Activated CD4-positive, CD25-positive, alpha-beta regulatory T cell (primary cell): ENCODE data around the gene TPM3.
"Not testable (repeated sequence)": the region's sequence is repeated elsewhere in the genome, so short reads cannot be mapped to it uniquely, and the experiment has no call there.

Experiments used
- DNase-seq, 4 experiments: peaks; one replicate each; lab custom pipeline; 2025; lab: John Stamatoyannopoulos, UW

The TPM3 gene

GRCh38 chr1:154166207-154166606 lies 25.7 kb downstream of the TPM3 start:
- DNase-seq, result no peak

DNA sequence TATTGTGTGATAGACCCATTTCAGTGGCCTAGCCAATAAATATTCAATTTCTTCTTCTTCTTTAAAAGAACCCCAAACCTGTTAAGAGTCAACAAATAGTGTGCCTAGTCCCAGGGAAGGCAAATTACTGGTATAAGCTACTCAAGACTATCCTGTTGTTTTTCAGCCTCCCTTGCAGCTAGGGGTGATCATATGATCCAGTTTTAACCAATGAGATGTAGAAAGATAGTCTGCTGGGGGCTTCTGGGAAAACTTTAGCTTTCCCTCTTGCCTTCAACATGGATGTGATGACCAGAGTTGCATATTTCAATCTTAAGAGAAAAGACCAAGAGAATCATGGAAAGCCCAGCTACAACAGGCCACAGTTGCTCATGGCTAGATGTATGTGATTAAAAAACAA lies 32.3 kb downstream of the TPM3 start:
- DNase-seq, result no peak

GRCh38 chr1:154158307-154159125 lies 33.4 kb downstream of the TPM3 start:
- no peak for DNase-seq

GRCh38 chr1:154157520-154158306 lies 34.2 kb downstream of the TPM3 start:
- DNase-seq, result peak; percentile 9 to 42 (median 24)

- no peak for DNase-seq
Observed at GRCh38 chr1:154155251-154155650, 36.6 kb downstream of the TPM3 start.

DNA sequence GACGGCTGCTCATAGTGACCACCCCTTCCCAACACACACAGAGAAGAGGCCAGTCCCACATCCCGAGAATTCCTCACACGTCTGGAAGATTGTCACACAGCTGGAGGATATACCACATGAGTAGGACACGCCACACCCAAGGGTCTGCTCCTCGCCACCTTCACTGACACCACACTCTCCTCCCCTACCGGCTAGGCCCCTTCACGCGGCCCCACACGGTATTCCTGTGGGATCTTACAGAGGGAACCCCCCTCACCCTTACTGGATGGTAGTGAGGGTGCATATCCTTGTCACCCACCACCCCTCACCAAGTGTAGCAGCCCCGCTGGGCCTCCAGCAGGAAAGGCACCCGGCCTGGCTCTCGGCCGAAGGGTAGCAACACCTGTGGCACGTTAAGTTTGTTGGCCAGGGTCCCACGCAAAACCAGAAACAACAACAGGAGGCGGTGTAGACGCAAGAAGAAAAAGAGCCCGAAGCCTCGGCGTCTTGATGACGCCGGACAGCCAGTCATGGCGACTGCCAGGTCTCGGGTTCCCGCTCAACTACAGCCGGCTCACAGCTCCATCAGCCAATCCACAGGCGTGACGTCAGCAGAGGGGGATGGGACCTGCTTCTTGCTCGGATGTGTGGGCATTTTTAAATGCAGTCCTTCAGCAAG lies 37.2 kb downstream of the TPM3 start, which contains the start of gene NUP210L:
TSS of gene NUP210L (minus strand) at position 540 of the 658 bp plus-strand sequence.
- DNase-seq, result no peak

GRCh38 chr1:154154053-154154452 lies 37.8 kb downstream of the TPM3 start:
- DNase-seq, result no peak

DNA sequence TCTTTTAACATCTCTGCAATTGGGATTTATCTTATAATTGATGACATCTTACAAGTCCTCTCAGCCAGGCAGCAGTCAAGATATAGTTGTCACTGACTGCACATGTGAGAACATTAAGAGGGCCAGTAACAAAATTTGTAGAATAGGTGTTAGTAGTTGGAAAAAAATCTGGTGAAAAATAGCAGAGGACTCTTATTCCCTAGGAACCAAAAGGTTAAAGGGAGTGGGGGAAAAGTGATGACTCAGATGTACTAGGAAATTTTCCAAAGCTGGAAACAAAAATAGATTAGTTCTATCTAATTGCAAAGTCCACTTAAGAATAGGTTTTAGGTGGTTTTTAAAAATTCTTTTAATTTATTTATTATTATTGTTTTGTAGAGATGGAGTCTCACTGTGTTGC lies 40.6 kb downstream of the TPM3 start:
- DNase-seq, result no peak

- no peak for DNase-seq
Observed at GRCh38 chr1:154148807-154149206, 43.1 kb downstream of the TPM3 start.

DNA sequence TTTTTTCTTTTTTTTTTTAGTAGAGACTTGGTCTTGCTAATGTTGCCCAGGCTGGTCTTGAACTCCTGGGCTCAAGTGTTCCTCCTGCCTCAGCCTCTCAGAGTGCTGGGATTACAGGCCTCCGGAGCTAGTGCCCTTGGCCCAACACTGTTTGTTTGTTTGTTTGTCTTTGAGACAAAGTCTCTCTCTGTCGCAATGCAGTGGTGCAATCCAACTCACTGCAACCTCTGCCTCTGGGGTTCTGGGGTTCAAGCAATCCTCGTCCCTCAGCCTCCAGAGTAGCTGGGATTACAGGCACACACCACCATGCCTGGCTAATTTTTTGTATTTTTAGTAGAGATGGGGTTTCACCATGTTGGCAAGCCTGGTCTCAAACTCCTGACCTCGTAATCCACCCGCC lies 44.4 kb downstream of the TPM3 start:
- DNase-seq, result not testable (repeated sequence)

DNA sequence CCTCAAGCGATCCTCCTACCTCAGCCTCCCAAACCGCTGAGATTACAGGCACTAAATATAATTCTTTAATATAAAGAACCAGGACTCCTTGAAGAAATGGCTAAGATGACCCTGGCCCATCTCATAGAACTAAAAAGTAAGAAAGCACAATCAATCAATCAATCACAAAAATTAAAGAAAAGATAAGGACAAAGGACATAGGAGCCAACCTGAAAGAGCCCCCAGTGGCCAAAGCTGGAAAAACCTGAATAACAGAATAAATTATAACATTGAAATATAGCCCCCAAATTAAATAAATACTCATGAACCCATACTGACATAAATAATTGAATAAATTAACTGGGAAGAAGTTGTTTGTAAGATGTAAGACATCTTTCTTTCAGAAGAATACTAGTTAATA lies 45.9 kb downstream of the TPM3 start:
- no peak for DNase-seq

- DNase-seq, result no peak
Observed at GRCh38 chr1:154142358-154142757, 49.5 kb downstream of the TPM3 start.

DNA sequence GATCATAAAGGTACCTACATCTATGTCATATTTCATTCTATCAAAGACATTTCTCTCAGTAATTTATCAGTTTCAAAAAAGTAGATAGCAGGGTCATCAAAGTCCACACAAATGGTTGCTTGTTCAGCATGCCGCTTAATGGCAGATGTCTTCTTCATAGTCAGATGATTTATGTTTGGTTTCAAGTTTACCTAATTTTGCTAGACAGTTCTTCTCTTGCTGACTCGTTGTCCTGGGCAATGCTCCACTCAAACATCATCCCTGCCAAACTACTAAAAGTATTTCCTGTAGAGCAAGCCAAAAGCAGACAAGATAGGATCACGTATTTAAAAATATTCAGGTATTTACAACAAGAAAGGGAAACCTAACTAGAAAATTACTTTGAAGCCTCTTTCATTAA lies 50.7 kb downstream of the TPM3 start:
- no peak for DNase-seq

DNA sequence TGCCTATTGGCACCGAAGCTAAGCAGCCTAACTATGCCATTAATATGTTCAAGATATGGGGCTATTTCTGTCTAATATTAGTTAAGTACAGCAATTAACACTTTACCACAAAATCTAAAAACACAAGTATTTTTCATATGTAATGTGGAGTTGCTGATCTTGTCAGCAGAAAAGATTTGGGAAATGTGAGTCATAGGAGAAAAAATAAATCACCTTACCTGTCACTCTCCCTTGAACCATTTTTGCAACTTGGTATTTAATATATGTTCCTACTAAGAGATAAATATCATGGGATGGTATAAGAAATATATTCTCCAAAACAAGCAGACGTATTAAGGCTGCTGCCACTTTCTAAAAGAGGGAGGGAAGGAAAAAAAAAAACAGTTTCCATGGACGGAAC lies 54.0 kb downstream of the TPM3 start:
- no peak for DNase-seq

GRCh38 chr1:154133256-154133655 lies 58.6 kb downstream of the TPM3 start:
- no peak for DNase-seq

DNA sequence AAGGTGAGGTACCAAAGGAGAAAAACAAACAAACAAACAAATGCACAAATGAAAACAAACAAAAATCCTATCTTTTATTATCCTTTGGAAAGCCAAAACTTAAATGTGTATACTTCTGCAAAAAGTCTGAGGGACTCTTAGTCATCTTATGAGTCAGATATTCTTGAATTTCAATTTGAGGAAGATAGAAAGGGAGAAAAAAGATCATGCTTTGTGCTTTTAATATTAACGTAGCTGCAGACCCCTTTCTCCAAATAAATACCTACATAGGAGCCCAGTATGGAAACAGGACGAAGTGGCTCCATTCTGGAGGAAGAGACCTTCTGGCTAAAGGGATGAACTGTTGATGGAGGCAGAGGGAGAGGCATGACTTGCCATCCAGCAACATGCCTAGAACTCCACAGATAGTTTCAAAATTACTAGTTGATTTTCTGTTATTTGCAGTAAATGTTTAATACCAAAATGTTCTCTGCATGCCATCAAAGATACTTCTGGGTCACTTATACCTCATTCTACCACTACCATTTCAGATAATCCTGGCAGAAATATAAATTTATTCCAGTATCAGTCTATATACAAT lies 62.4 kb downstream of the TPM3 start:
- DNase-seq, result no peak

GRCh38 chr1:154123205-154123604 lies 68.7 kb downstream of the TPM3 start:
- DNase-seq, result not testable (repeated sequence)

- DNase-seq, result no peak
Observed at GRCh38 chr1:154117642-154118041, 74.3 kb downstream of the TPM3 start.

GRCh38 chr1:154115180-154115579 lies 76.7 kb downstream of the TPM3 start:
- DNase-seq, result no peak
